Suppressor macrophage (primary cell): ENCODE results near the gene PARVA.
A peak's percentile ranks its signal among the peaks of the same experiment; 100 is the strongest.

ENCODE experiments used
- DNase-seq, 4 experiments: peaks; one replicate each; pipeline ENCODE4 v3.0.0-alpha.2; 2020 to 2022

Gene PARVA

DNA sequence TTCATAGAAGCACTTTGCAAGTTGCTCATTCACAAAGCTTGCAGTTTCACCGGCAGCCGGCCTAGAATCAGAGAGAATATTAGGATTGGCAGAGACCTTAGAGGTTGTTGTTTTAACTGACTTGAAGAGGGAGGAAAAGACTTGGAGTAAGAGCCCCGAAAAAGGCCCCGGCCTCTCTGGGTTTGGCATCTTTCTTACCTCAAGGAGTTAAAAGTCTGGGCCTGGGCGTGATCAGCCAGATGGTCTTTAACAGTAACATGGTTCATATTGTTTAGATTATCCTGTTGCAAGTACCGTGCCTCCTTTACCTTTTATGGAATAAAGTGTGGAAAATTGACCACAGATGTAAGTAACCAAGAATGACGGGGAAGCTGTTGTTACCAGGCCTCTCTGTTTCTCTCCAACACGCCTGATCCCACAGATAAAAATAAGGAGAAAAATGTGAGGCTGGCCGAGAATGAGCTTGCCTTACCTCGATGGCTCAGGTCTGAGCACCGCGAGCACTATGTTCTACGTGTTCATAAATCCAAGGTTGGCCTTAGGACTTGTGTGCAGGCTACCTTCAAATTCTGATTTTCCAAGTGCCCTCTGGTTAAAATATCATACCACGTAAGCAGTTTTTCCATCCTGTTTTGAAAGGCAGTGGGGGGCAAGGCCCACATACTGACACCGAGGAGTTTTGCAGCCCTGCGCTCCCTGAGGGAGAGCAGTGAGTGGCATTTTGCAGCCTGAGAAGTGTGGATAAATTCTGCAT, 56.4 kb downstream of the PARVA start:
- DNase-seq: no peak

DNA sequence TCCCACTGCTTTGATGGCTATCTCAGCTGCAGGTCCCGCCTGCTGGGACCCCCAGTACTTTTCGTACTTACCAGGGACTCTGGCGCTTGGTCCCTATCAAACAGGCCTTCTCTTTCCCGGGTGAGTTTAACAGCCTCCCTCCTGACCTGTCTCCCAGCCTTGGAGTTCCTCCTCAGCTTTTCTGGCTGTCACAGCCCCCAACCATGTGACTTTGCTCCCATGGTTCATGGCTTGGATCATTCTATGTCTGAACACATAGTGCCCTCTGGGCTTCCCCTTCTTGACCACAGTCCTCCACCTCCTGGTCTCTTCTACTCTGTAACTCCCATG, 56.9 kb downstream of the PARVA start:
- peak in 3 of 4 experiments; percentile 9 to 28 (median 11) for DNase-seq

DNA sequence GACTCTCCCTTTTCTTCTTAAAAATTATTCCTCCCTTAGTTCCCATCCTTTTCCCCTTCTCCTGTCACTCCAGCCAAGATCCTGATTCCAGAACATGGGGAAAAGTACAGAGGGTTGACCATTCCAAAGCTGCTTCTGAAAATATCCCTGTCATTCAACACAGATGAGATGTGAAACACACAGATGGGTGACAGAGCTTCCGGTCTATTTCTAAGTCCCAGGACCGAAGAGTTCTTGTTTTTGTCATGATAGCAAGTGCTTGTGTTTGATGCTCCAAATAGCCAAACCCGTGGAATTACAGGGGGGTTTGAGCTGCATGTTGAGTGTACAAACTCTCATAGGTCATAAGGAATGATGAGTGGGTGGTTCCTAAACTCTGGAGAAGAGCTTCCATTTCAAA, 57.9 kb downstream of the PARVA start:
- no peak for DNase-seq

DNA sequence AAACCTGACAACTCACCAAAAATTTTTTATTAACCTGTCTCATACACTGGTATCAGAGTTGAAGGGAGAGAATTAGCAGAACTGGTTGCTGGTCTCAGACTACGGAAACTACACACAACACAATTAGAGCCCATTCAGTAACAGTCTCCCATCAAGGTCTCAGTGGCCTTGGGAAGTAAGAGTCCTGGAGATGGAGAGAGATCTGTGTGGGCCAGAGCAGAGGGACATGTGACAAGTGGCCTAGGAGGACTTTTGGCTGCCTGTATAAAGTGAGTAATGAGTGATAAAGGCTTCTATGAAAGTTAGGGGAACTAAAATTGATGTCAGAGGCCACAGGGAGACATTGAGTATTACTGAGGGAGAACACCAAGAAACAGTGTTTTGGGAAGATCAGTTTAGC, 58.9 kb downstream of the PARVA start:
- DNase-seq: no peak

DNA sequence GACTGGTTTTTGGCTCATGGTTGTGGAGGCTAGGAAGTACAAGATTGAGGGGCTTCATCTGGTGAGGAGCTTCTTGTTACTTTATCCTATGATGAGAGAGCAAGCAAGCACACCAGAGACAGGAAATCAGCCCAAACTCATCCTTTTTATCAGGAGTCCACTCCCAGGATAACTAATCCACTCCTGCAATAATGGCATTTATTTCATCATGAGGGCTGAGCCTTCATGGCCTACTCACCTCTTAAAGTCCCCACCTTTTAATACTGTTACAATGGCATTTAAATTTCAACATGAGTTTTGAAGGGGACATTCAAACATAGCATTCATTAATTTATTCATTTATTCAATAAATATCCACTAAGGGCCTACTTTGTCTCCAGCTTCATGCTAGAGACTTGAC, 60.9 kb downstream of the PARVA start:
- no peak for DNase-seq

DNA sequence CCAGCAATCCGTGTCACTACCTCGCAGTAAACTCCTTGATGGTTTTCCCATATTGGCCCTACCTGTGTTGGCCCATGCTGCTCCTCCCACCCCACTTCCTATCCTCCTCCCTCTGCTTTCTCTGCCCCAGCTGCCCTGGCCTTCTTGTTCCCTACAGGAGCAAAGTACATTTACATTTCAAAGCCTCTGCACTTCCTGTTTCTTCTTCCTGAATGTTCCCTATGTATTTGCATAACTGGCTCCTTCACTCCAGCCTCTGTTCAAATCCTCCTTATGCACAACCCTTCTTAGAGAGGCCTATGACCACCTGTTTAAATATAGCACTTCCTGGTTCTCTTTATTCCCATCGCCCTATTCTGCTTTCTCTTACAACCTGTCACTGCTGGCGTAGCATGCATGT, 62.2 kb downstream of the PARVA start:
- DNase-seq: peak in 2 of 4 experiments; percentile 6 to 13

DNA sequence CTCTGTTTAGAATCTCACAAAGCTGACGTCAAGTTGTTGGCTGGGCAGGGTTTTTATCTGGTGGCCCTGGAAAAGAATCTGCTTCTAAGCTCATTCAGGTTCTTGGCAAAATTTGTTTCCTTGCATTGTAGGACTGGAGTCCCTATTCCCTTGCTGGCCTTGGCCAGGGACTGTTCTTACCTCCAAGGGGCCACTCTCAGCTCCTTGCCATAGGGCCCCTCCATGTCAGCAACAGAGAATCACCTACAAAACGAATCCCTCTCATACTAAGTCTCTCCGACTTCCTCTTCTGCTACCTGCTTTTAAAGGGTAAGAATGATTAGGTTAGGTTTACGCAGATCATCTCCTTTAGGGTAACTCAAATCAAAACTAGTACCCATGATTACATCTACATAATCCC, 63.2 kb downstream of the PARVA start:
- DNase-seq: no peak

DNA sequence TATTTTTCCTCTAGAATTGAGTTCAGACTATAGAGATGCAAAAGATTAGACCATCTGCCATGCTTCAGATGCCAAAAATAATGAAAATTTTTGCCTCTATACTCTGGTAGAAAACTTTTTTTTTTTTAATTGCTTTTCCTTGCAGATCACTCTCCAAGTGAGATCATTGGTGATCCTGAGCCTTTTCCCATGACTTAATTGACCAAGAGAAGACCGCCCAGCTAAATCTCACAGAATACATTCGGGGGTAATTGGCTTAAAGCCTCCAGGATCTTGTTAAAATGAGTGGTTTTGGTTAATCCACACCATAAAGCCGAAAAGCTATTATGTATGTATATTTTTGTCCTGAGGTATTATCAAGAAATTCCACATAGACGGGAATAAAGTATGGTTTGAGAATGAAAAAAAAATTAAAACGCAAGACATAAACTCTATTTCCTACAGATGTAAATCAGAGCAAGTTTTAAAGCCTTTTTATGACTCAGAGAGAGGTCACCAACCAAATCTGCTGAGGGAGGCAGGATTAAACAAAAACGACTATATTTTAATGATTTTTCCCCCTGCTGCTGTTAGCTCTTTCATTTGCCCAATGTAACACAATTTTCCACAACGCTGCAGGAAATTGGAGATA, 64.0 kb downstream of the PARVA start:
- DNase-seq: no peak

DNA sequence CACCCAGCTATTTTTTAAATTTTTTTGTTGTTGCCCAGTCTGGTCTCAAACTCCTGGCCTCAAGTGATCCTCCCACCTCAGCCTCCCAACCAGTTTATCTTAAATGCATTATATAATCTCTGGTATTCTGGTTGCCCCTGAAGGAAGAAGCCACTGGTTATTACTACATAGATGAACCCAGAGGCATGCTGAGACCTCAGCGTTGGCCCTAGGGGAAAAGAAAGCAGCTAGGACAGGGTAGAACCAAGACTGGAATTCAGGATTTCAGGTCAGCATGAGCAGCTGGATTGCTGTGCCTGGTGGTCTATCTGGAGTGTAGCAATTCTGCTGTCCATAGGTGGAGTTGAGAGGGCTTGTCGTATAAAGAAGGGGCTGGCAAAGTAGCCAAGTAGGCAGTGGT, 67.2 kb downstream of the PARVA start:
- DNase-seq: no peak

DNA sequence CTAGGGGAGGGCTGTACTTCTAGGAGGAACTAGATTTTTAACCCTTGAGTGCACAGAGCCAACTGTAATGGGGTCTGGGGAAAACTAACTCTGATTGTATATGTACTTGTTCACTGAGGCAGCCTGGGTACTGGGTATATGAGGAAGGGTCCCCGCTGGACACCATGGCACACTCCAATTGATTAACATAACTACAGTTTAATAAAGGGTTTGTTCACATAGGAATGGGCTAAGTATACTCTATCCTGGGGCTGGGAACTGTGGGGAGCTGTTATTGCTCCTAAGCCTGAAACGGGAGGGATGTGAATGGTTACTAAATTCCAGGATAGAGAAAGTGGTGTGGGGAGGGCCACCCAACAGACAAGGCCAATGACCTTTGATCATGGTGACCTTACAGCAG, 67.6 kb downstream of the PARVA start:
- DNase-seq: no peak

DNA sequence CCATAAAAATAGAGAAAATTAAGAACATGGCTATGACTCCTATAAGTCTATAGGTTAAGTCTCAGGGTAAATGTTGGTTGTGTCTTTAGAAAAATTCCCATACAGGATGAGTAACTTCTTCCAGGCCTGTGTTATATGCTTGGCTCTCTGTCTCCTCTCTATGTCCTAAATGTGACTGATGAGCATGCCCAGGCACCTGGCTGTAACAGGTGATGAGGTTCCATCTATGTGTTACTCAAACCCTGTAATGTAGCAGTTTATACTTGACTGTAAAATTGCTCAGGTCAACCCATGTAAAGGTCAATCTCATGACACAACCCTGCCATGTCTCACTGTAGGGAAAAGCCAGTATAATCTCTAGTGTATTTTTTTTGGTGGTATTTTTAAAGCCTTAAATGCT, 69.5 kb downstream of the PARVA start:
- no peak for DNase-seq

DNA sequence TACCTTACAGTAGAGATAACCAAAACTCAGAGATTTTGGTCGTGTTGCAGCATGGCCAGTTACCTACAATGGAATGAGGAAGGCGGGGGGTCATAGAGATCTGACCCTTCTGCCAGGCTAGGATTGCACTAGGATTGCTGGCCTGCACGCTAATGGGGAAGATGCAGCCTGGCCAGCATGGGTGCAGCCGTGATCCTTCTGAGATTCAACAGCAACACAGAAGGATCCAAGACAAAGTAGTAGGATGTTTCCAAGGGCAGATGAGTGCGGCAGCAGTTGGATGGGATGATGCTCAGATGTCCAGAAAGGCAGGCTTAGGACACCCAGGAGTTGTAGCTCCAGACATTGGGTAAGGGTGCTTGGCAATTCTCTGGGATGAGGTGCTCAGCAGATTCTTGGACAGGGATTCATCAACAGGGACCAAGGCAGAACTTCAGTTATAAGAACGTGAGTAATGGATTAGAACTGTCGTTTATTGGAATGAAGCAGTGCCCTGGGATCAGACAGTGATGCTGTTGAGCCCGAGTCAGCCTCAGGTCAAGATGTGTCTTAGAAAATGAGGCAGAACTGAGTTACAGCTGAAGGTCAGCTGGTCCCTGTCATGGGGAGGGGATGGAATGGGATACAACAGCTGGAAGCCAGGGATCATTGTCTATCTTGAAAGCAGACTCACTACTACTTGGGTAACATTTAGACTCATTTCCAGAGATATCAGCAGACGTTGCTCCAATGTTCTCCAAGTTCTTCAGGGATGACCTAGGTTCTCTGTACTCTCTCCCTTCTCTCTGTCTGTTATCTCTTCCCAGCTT, 71.0 kb downstream of the PARVA start:
- no peak for DNase-seq

DNA sequence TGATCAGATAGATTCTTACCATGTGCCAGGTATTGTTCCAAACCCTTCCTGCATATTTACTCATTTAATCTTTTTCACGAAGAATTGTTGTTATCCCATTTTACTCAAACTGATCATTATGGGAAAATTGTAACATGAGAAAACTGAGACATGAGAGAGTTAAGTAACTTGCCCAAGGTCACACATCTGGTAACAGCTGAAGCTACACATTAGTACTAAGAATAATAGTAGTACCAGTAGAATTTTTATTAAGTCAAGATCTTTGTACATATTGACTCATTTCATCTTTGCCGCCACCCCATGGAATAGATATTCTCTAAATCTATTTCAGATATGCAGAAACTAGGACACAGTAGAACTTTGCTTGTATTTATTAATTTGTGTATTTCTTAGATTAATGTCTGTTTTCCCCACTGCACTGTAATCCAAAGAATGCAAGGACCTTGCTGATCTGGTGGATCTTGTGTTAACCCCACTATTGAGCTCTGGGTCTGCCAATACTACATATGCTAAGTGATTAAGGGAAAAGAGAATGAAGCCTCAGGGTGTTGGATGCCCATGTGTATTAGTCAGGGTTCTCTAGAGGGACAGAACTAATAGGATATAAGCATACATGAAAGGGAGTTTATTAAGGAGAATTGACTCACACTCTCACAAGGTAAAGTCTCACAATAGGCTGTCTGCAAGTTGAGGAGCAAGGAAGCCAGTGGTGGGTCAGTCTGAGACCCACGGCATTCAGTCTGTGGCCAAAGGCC, 72.8 kb downstream of the PARVA start:
- no peak for DNase-seq

DNA sequence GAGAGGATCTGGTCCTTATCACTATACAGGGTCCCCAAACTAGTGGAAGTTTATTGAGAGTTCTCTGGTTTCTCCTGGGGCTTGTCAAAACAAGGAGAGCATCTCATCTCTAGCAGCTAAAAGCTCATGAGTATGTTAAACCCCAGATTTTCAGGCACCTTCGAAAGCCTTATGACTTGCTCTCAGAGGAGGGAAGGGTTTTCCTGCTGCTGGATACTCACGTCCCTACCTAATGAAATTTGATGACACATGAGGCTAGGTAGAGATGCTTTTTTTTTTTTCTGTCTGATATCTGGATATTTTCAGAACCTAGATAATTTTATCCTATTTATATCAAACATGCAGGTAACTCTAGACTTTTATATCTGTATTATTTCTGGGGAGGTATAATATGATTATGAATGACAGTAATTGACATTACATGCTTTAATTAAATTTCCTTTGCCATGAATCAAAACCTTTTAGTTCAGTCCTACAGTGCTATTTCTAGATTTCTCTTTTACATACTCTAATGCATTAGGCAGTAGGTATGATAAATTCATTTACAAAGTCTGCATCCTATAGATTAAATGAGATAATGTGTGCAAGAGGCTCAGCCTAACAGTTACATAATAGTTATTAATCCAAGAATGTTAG, 73.9 kb downstream of the PARVA start:
- DNase-seq: no peak

DNA sequence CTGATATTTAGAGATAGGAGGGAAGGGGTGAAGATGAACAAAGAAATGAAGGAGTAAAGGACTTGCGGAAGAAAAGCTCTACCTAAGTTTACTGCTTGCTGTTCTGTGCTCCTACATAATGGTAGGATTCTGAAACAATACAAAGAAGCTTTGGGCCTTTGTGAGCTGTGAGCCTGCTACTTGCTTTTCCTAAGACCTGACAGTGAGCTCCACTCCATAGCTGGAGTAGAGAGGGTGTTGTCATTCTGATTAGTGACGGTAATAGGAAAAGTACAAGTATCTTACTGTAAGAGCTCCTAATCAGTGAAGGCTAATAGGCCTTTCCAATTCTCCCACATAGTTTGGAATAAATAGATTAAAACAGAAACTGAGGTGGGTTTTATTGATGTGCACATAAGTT, 75.9 kb downstream of the PARVA start:
- no peak for DNase-seq

DNA sequence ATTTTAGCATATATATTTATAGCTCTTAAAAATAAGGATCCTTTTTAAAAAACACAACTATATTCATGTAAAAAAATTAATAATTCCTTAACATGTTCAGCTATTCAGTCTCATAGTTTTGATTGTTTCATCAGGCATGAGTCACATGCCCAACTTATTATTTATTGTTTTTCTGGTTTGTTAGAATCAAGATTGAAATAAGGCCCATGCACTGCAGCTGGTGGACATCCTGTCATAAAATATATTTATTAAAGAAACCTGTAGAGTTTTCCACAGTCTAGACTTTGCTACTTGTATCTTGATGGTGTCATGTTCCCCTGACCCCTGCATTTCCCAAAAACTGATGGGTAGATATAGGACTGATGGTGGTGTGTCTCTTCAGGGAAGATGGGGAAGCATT, 77.4 kb downstream of the PARVA start:
- DNase-seq: no peak

DNA sequence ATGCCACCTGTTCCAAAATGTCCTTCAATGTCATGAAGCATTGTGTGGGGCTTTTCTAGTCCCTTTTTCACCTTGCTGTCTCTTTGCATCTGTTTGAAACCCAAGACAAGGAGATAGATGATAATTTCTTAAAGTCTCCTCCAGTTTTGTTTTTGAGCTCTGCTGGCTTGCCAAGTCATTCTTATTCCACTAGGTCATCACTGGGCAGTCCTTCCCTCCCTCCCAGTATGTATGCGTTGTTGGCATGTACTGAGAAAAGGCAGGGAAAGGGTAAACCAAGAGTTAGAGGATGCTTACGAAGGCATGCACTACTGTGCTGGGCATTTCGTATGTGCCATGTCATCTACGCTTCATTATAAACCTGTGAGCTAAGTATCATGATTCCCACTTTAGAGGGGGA, 78.6 kb downstream of the PARVA start:
- DNase-seq: no peak

DNA sequence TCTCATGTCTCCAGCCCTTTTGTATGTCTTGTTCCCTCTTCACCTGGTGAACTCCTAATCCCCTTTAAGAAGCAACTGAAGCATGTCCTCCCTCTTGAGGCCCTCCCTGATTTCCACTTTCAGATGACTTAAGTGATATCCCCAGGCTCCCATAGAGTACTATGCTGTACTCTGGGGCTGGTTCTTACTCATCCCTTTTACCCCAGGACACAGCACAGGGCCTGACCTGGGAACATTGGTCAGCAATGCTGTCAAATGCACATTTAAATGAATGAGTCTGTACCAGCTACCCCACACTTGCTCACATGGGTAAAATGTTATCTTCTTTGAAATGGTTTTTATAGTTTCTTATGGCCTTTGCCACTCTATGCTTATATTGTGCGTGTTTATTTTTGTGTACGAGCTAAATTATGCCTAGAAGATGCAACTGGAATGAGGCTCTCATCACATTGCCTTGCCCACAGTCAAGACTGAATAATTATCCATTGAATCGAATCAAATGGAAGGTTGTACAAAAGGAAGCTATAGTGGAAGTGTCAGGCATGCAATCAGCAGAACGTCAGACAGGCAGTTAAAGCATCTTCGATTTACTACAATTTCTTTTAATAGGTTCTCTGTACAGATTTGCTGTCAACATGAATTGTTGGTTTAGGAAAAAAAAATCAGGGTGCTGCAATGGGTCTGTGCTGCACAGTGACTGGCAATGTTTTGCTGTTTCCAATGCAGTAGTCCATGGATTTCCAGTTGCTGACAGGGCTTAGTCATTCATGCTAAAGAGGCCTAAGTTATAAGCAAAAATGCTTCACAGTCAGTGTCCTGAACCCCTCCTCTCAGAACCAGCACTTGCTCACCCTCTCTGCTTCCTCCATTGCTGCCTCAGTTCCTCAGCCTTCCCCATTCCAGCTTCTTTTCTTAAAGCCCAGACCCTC, 79.5 kb downstream of the PARVA start:
- no peak for DNase-seq

DNA sequence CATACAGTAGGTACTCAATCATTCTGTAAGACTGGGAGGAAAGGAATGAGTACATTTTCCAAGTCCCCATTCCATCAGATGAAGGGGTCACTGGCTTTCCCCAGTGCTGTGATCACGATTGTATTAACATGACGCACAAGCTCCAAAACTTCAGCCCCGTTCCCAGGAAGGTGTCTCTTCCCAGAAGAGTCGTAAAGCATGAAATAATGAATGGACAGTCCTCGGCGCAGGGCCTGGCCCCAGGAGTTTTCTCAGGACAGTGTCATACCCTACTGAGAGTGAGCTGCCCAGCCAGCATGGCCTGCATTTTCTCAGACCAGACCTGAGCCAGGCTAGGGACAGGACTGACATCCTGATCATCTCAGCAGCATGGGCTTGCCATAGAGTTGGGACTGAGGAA, 80.7 kb downstream of the PARVA start:
- DNase-seq: no peak

DNA sequence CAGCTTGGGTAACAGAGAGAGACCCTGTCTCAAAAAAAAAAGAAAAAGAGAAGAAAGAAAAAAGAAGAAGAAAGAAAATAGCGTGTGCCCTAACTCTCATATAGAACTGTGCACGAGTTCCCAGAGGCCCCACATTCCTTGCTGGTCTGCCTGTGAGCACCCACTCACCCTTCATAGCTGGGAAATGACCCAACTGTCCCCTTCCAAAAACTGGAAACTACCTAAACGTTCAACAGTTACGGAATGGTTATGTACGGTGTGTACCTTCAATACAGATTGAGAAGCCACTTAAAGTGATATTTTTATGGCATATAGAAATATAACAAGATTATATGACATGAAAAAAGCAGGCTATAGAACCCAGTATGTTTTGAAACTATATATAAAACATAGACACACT, 82.0 kb downstream of the PARVA start:
- DNase-seq: no peak

DNA sequence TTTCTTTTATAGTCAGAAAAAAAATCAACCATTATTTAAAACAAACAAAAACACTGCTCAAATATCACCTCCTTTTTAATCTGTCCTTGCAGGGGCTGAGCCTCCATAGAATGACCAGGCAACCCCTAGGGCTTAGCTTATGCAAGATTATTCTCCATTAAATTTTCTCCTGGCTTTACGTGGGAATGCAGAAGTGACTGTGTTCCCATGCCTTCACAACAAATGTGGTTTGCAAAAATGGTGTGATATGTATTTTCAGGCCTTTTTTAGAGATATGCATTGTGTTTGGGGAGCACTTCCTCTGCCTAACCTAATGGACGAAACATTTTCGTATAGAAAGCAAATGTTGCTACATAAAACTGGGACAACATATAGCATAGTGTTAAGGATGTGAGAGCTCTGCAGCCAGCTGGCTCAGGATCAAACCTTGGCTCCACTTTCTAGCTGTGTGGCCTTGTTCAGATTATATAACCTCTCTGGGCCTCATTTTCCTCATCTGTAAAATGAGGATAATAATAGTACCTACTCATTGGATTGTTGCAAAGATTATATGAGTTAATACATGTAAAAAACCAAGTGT, 82.6 kb downstream of the PARVA start:
- DNase-seq: no peak
